ENCODE measurements around the gene AP3B1. TPM values are rescaled to one million over a fixed set of nuclear protein-coding genes. Genes with fewer than 3 reads are reported as not detected.

Gene AP3B1
- total RNA-seq, 5 donors from 2014 or later (not counting 1 experiment from before 2014, with no cell fraction given): 26.2 to 40.8 (median 31.4) TPM

GRCh38 chr5:78274540-78275197 lies 19.8 kb downstream of the AP3B1 start:
- Histone ChIP-seq H3K9me3 (no peaks in the 10 kb centered on the region), H3K4me3 (ENCODE audit: control insufficient read depth in 1 of 2, extremely low read depth in 1 of 2, low read length in 1 of 2) (no peak overlapping the region), H3K27ac (ENCODE audit: low read length) (no peak overlapping the region), H3K4me1 (ENCODE audit: control insufficient read depth in 1 of 2, extremely low read depth in 1 of 2, insufficient read depth in 2 of 2, low read length in 2 of 2) (no peaks in the 10 kb centered on the region), H3K27me3 (replicated peaks in 1 of 2; ENCODE audit: control insufficient read depth in 2 of 2, extremely low read depth in 1 of 2, insufficient read depth in 2 of 2, low read length in 1 of 2) (no peaks in the 10 kb centered on the region), H3K36me3 (ENCODE audit: control insufficient read depth in 2 of 2, extremely low read depth in 1 of 2, insufficient read depth in 1 of 2, low read length in 1 of 2) (peaks cover 0 to 3% of the 10 kb centered on the region in 2 donors)
- no peak overlapping the region for H3K27ac Mint-ChIP-seq
- H3K27me3 Mint-ChIP-seq: no peaks in the 10 kb centered on the region
- peaks cover 31 to 43% (median 42%) of the 10 kb centered on the region in 3 donors for H3K4me1 Mint-ChIP-seq
- no CpG with 5 or more reads among the region's 1 CpG for WGBS (ENCODE audit: insufficient coverage)
- no peak overlapping the region for H3K4me3 Mint-ChIP-seq
- no peak for DNase-seq
- POLR2A ChIA-PET: interaction anchor here in 1 of 2 donors (0.6 kb wide), 1 partner anchor 1585 kb away, joined by 3 read pairs; no protein-coding TSS in a partner anchor
- no peak for ATAC-seq (replicated peaks in 1 of 4)
- CTCF ChIA-PET: interaction anchor here in 1 of 2 donors (0.7 kb wide), 1 partner anchor 1094 kb away, joined by 3 read pairs; no protein-coding TSS in a partner anchor
- H3K9me3 Mint-ChIP-seq: no peaks in the 10 kb centered on the region
- peaks cover 6% of the 10 kb centered on the region for H3K36me3 Mint-ChIP-seq

GRCh38 chr5:78273436-78273835 lies 21.1 kb downstream of the AP3B1 start:
- Histone ChIP-seq H3K9me3 (no peaks in the 10 kb centered on the region), H3K27me3 (replicated peaks in 1 of 2; ENCODE audit: control insufficient read depth in 2 of 2, extremely low read depth in 1 of 2, insufficient read depth in 2 of 2, low read length in 1 of 2) (no peaks in the 10 kb centered on the region), H3K4me1 (ENCODE audit: control insufficient read depth in 1 of 2, extremely low read depth in 1 of 2, insufficient read depth in 2 of 2, low read length in 2 of 2) (no peaks in the 10 kb centered on the region), H3K27ac (ENCODE audit: low read length) (no peak overlapping the region), H3K4me3 (ENCODE audit: control insufficient read depth in 1 of 2, extremely low read depth in 1 of 2, low read length in 1 of 2) (no peak overlapping the region), H3K36me3 (ENCODE audit: control insufficient read depth in 2 of 2, extremely low read depth in 1 of 2, insufficient read depth in 1 of 2, low read length in 1 of 2) (peaks cover 0 to 3% of the 10 kb centered on the region in 2 donors)
- Mint-ChIP-seq H3K27me3 (no peaks in the 10 kb centered on the region), H3K4me1 (peaks cover 34 to 45% (median 44%) of the 10 kb centered on the region in 3 donors), H3K9me3 (no peaks in the 10 kb centered on the region), H3K27ac (no peak overlapping the region), H3K4me3 (no peak overlapping the region), H3K36me3 (peaks cover 6% of the 10 kb centered on the region)
- 100% methylated on average over 1 of the region's 1 CpG for WGBS (ENCODE audit: insufficient coverage)
- ATAC-seq (replicated peaks in 1 of 4) (no peak), DNase-seq (no peak)
- ChIA-PET POLR2A (no interaction called here), CTCF (interaction anchor here (0.6 to 0.7 kb wide), 2 partner anchors 34 to 103 kb away, joined by 4 to 5 read pairs; no protein-coding TSS in a partner anchor)

GRCh38 chr5:78271766-78272165 lies 22.7 kb downstream of the AP3B1 start:
- DNase-seq (no peak), ATAC-seq (replicated peaks in 1 of 4) (no peak)
- Histone ChIP-seq H3K36me3 (ENCODE audit: control insufficient read depth in 2 of 2, extremely low read depth in 1 of 2, insufficient read depth in 1 of 2, low read length in 1 of 2) (peaks cover 0 to 3% of the 10 kb centered on the region in 2 donors), H3K9me3 (no peaks in the 10 kb centered on the region), H3K4me1 (ENCODE audit: control insufficient read depth in 1 of 2, extremely low read depth in 1 of 2, insufficient read depth in 2 of 2, low read length in 2 of 2) (no peaks in the 10 kb centered on the region), H3K27ac (ENCODE audit: low read length) (no peak overlapping the region), H3K27me3 (replicated peaks in 1 of 2; ENCODE audit: control insufficient read depth in 2 of 2, extremely low read depth in 1 of 2, insufficient read depth in 2 of 2, low read length in 1 of 2) (no peaks in the 10 kb centered on the region), H3K4me3 (ENCODE audit: control insufficient read depth in 1 of 2, extremely low read depth in 1 of 2, low read length in 1 of 2) (no peak overlapping the region)
- Mint-ChIP-seq H3K27ac (no peak overlapping the region), H3K27me3 (no peaks in the 10 kb centered on the region), H3K36me3 (peaks cover 6% of the 10 kb centered on the region), H3K9me3 (no peaks in the 10 kb centered on the region), H3K4me3 (no peak overlapping the region), H3K4me1 (peaks cover 25 to 38% (median 35%) of the 10 kb centered on the region in 3 donors)
- ChIA-PET CTCF (no interaction called here), POLR2A (no interaction called here)
- 95% methylated on average over 3 of the region's 4 CpGs for WGBS (ENCODE audit: insufficient coverage)

GRCh38 chr5:78269088-78269703 lies 25.3 kb downstream of the AP3B1 start:
- Histone ChIP-seq H3K27ac (ENCODE audit: low read length) (no peak overlapping the region), H3K36me3 (ENCODE audit: control insufficient read depth in 2 of 2, extremely low read depth in 1 of 2, insufficient read depth in 1 of 2, low read length in 1 of 2) (peaks cover 0 to 11% of the 10 kb centered on the region in 2 donors), H3K27me3 (replicated peaks in 1 of 2; ENCODE audit: control insufficient read depth in 2 of 2, extremely low read depth in 1 of 2, insufficient read depth in 2 of 2, low read length in 1 of 2) (no peaks in the 10 kb centered on the region), H3K4me3 (ENCODE audit: control insufficient read depth in 1 of 2, extremely low read depth in 1 of 2, low read length in 1 of 2) (no peak overlapping the region), H3K9me3 (no peaks in the 10 kb centered on the region), H3K4me1 (ENCODE audit: control insufficient read depth in 1 of 2, extremely low read depth in 1 of 2, insufficient read depth in 2 of 2, low read length in 2 of 2) (no peaks in the 10 kb centered on the region)
- peak in 1 of 35 experiments; percentile 40 for DNase-seq
- no peaks in the 10 kb centered on the region for H3K27me3 Mint-ChIP-seq
- H3K4me1 Mint-ChIP-seq: peaks cover 23 to 31% (median 28%) of the 10 kb centered on the region in 3 donors
- peaks cover 20% of the 10 kb centered on the region for H3K36me3 Mint-ChIP-seq
- ATAC-seq (replicated peaks in 1 of 4): peak in 3 of 4 experiments; percentile 34 to 65 (median 49)
- H3K4me3 Mint-ChIP-seq: no peak overlapping the region
- no peak overlapping the region for H3K27ac Mint-ChIP-seq
- CTCF ChIA-PET: interaction anchor here in 1 of 2 donors (1.1 to 1.4 kb wide), 4 partner anchors 13 to 708 kb away, joined by 3 to 5 read pairs (median 4); no protein-coding TSS in a partner anchor
- H3K9me3 Mint-ChIP-seq: no peaks in the 10 kb centered on the region
- POLR2A ChIA-PET: interaction anchor here in 1 of 2 donors (0.5 kb wide), 1 partner anchor 13 kb away, joined by 3 read pairs; no protein-coding TSS in a partner anchor

GRCh38 chr5:78268356-78268755 lies 26.1 kb downstream of the AP3B1 start:
- Mint-ChIP-seq H3K27ac (no peak overlapping the region), H3K36me3 (peaks cover 24% of the 10 kb centered on the region), H3K27me3 (no peaks in the 10 kb centered on the region), H3K4me3 (no peak overlapping the region), H3K9me3 (no peaks in the 10 kb centered on the region), H3K4me1 (peaks cover 14 to 23% (median 19%) of the 10 kb centered on the region in 3 donors)
- no peaks in the 10 kb centered on the region for H3K27me3 ChIP-seq (replicated peaks in 1 of 2; ENCODE audit: control insufficient read depth in 2 of 2, extremely low read depth in 1 of 2, insufficient read depth in 2 of 2, low read length in 1 of 2)
- no CpG with 5 or more reads among the region's 2 CpGs for WGBS (ENCODE audit: insufficient coverage)
- ChIA-PET POLR2A (interaction anchor here in 1 of 2 donors (0.5 kb wide), 1 partner anchor 14 kb away, joined by 3 read pairs; no protein-coding TSS in a partner anchor), CTCF (interaction anchor here in 1 of 2 donors (1.1 to 1.4 kb wide), 5 partner anchors 14 to 1400 kb away, joined by 3 to 5 read pairs (median 4); no protein-coding TSS in a partner anchor)
- no peaks in the 10 kb centered on the region for H3K4me1 ChIP-seq (ENCODE audit: control insufficient read depth in 1 of 2, extremely low read depth in 1 of 2, insufficient read depth in 2 of 2, low read length in 2 of 2)
- peaks cover 0 to 14% of the 10 kb centered on the region in 2 donors for H3K36me3 ChIP-seq (ENCODE audit: control insufficient read depth in 2 of 2, extremely low read depth in 1 of 2, insufficient read depth in 1 of 2, low read length in 1 of 2)
- H3K9me3 ChIP-seq: no peaks in the 10 kb centered on the region
- DNase-seq (no peak), ATAC-seq (replicated peaks in 1 of 4) (no peak)
- H3K27ac ChIP-seq (ENCODE audit: low read length): no peak overlapping the region
- H3K4me3 ChIP-seq (ENCODE audit: control insufficient read depth in 1 of 2, extremely low read depth in 1 of 2, low read length in 1 of 2): no peak overlapping the region

- peaks cover 0 to 14% of the 10 kb centered on the region in 2 donors for H3K36me3 ChIP-seq (ENCODE audit: control insufficient read depth in 2 of 2, extremely low read depth in 1 of 2, insufficient read depth in 1 of 2, low read length in 1 of 2)
- Mint-ChIP-seq H3K4me1 (peaks cover 5 to 16% (median 8%) of the 10 kb centered on the region in 3 donors), H3K4me3 (no peak overlapping the region), H3K27me3 (no peaks in the 10 kb centered on the region), H3K36me3 (peaks cover 35% of the 10 kb centered on the region), H3K9me3 (no peaks in the 10 kb centered on the region), H3K27ac (no peak overlapping the region)
- no peak overlapping the region for H3K27ac ChIP-seq (ENCODE audit: low read length)
- DNase-seq (no peak), ATAC-seq (replicated peaks in 1 of 4) (no peak)
- H3K9me3 ChIP-seq: no peaks in the 10 kb centered on the region
- no peaks in the 10 kb centered on the region for H3K4me1 ChIP-seq (ENCODE audit: control insufficient read depth in 1 of 2, extremely low read depth in 1 of 2, insufficient read depth in 2 of 2, low read length in 2 of 2)
- CTCF ChIA-PET: no interaction called here
- no peak overlapping the region for H3K4me3 ChIP-seq (ENCODE audit: control insufficient read depth in 1 of 2, extremely low read depth in 1 of 2, low read length in 1 of 2)
- POLR2A ChIA-PET: no interaction called here
- WGBS (ENCODE audit: insufficient coverage): 100% methylated on average over 1 of the region's 2 CpGs
- no peaks in the 10 kb centered on the region for H3K27me3 ChIP-seq (replicated peaks in 1 of 2; ENCODE audit: control insufficient read depth in 2 of 2, extremely low read depth in 1 of 2, insufficient read depth in 2 of 2, low read length in 1 of 2)
These were observed 29.3 kb downstream of the AP3B1 start for GRCh38 chr5:78265163-78265562.
